RWPE1 (cell line): ENCODE data around the gene PIAS3.
"Not testable (repeated sequence)": the region's sequence is repeated elsewhere in the genome, so short reads cannot be mapped to it uniquely, and the experiment has no call there.

Experiments used
- CTCF ChIA-PET: fragments of 350-600 bp; sonication (Branson Sonifier 250); formaldehyde crosslinking; extraction: SDS; loops from one replicate; lab custom pipeline; 2021; lab: Yijun Ruan, JAX
- POLR2A ChIA-PET: fragments of 400-600 bp; formaldehyde crosslinking; extraction: SDS; loops from one replicate; lab custom pipeline; 2020; ENCODE audit warnings: antibody characterized with exemption; ENCODE audit not compliant: low non-redundant PET; lab: Yijun Ruan, JAX
- DNase-seq: peaks from one replicate; pipeline ENCODE4 v3.0.0; 2012; ENCODE audit warnings: low spot score
- H3K27ac ChIP-seq: fragments of 450-650 bp; 2 replicates; pipeline ENCODE4 v1.5.1; 2017
- TF ChIP-seq, protein P1 (sequence below): fragments of 450-650 bp; conservative IDR thresholded peaks from 2 replicates; pipeline ENCODE4 v1.5.1; 2017; ENCODE audit warnings: low read depth, mild to moderate bottlenecking

Gene PIAS3

DNA sequence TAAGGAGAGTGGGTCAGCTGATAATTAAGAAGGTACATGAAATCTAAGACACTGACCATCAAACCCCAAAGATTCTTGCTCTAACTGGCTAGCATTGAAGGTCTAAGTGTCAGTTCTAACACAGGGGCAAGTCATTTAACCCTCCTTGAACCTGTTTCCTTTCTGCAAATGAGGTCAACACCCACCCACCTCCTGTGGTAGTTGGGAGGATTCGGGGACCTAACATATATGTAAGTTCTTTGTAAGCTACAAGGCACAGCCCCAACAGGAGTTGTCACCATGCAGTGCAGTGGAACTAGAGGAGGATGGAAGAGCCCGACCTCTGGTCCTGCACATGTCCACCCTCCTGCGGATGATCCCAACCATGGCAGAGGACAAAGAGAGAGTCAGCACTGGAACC, 11.1 kb downstream of the PIAS3 start:
- POLR2A ChIA-PET, result no interaction called here
- TF ChIP-seq, protein P1, sequence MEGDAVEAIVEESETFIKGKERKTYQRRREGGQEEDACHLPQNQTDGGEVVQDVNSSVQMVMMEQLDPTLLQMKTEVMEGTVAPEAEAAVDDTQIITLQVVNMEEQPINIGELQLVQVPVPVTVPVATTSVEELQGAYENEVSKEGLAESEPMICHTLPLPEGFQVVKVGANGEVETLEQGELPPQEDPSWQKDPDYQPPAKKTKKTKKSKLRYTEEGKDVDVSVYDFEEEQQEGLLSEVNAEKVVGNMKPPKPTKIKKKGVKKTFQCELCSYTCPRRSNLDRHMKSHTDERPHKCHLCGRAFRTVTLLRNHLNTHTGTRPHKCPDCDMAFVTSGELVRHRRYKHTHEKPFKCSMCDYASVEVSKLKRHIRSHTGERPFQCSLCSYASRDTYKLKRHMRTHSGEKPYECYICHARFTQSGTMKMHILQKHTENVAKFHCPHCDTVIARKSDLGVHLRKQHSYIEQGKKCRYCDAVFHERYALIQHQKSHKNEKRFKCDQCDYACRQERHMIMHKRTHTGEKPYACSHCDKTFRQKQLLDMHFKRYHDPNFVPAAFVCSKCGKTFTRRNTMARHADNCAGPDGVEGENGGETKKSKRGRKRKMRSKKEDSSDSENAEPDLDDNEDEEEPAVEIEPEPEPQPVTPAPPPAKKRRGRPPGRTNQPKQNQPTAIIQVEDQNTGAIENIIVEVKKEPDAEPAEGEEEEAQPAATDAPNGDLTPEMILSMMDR, result no peak
- peak overlapping the region; percentile 66 for H3K27ac ChIP-seq
- CTCF ChIA-PET, result interaction anchor here (0.6 to 3.9 kb wide), 4 partner anchors 10 to 44 kb away, joined by 3 to 51 read pairs (median 20); partner anchors contain the start of gene PIAS3
- no peak for DNase-seq

DNA sequence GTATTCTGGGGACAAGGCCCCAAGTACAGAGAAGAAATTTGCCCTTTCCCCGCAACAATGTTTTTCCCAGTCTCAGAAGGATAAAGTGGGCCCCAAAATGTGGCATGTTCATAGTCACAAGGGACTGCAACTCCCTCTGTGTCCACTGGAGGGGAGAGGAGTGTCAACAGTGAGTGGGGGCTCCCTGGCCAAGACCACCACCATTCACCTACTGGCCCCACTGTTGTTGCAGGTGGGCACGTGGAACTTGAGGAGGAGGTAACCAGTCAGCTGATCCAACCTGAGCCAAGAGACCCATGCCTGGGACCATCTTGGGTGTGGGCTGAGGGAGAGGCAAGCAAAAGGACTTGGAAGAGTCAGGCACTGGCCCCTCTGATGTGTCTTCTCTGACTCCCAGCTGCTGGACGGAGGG, 12.7 kb downstream of the PIAS3 start:
- ChIA-PET POLR2A (interaction anchor here (0.8 to 0.9 kb wide), 2 partner anchors 13 to 82 kb away, joined by 3 to 4 read pairs; partner anchors contain the start of gene PIAS3), CTCF (interaction anchor here (0.6 to 3.9 kb wide), 11 partner anchors 9 to 188 kb away, joined by 3 to 51 read pairs (median 6); partner anchors contain the start of genes PEX11B, PIAS3 and RBM8A)
- H3K27ac ChIP-seq, result peak overlapping the region; percentile 66
- peak; percentile 36 for DNase-seq
- TF ChIP-seq, protein P1, result no peak; the same call in 1 of the 2 replicates

DNA sequence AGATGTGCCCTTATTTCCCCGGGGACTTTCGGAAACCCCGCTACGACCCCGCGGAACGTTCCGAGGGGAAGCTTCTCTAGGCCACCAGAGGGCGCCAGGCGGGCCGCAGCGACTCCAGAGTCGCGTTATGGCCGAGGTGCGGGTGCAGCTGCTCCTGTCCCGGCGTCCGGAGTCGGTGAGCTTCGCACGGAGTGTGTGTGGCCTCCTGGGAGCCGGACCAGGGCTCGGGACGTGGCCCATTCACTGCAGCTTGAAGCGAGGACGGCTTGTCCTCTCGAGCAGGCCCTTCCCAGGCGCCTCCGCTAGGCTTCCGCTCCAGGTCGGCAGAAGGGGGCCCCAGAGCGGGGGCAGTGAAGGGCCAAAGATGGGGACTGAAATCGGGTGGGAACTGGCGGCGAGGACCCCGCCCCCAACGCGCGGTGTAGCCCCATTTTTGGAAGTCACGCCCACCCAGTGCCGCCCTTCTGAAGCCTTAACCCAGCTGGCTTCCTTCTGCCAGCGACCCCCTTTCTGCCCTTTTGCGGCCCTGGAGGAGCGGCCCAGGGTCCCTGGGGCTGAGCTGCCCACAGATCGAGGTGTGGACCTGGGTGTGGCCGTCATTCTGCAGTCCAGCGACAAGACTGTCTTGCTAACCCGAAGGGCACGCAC, 13.2 kb downstream of the PIAS3 start, which contains the start of gene NUDT17:
NUDT17 (plus strand) TSS at position 117 of the 648 bp plus-strand sequence; CDS start at position 128, 11 bp downstream.
- TF ChIP-seq, protein P1, result peak; percentile 89
- DNase-seq, result peak; percentile 77
- ChIA-PET CTCF (interaction anchor here (0.5 to 3.9 kb wide), 28 partner anchors 9 to 188 kb away, joined by 3 to 51 read pairs (median 6); partner anchors contain the start of genes ANKRD34A, ANKRD35, HJV and PEX11B), POLR2A (interaction anchor here (0.8 to 0.9 kb wide), 2 partner anchors 13 to 82 kb away, joined by 3 to 4 read pairs; partner anchors contain the start of gene PIAS3)
- peak within 1 kb of the TSS; percentile 66 for H3K27ac ChIP-seq

DNA sequence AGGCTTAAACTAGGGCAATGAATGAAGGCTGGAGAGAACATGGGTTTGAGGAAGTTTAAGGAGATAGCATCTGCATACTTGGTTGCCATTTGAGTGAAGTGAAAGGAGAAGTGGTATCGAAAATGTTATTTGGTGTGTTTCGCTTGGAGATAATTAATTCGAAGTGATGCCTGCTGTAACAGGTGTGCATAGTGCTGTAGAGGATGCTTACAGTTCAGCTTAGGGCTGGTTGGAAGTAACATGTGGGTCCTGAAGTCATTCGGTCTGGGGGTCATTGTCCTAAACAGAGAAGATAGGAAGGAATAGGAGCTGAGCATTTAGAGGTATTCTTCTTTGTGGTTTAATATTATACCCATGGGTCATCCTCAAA, 13.8 kb downstream of the PIAS3 start:
- H3K27ac ChIP-seq, result peak overlapping the region; percentile 66
- ChIA-PET CTCF (interaction anchor here (0.5 to 3.9 kb wide), 26 partner anchors 8 to 177 kb away, joined by 3 to 51 read pairs (median 6); partner anchors contain the start of genes ANKRD34A, ANKRD35, HJV and PEX11B), POLR2A (interaction anchor here (0.8 kb wide), 1 partner anchor 14 kb away, joined by 4 read pairs; the partner anchor contains the start of gene PIAS3)
- DNase-seq, result no peak
- TF ChIP-seq, protein P1, result no peak

DNA sequence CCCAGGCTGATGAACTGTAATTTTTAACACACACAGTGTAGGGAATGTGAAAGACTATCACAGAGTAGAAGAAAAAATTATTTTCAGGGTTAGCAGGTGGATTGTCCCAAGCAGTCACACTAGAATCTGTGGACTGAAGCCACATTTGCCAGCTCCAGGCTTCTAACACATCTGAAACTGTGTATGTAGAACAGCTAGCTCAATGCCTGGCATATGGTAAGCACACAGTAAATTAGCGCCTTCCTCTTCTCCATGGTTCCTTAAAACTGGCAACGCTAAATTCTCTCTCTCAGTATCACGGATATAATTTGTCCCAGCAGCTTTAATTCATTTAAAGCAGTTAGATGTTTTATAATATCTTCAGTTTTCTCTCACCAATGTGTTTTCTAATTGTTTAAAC, 15.8 kb downstream of the PIAS3 start:
- ChIA-PET CTCF (interaction anchor here (0.6 kb wide), 1 partner anchor 86 kb away, joined by 3 read pairs; no protein-coding TSS in a partner anchor), POLR2A (no interaction called here)
- TF ChIP-seq, protein P1, result no peak
- H3K27ac ChIP-seq, result no peak overlapping the region
- DNase-seq, result no peak

DNA sequence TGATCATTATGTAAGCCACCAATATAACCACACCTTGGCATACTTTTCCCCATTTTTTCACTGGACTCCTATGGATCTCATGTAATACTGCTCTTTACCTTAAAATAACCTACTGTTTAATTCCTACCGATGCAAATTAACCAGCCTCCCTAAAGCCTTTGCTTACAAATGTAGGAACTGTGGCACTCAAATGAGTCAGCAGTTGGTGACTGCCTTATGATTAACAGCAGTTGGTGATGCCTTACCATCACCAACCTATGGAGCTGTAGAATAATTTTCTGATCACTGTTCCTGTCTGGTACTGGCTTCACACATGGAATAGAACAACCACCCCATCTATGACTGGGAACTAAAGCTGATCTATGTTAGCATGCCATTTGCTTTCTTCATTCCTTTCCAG, 21.2 kb downstream of the PIAS3 start:
- TF ChIP-seq, protein P1, result no peak
- DNase-seq, result no peak
- ChIA-PET POLR2A (no interaction called here), CTCF (interaction anchor here (0.6 to 1.1 kb wide), 2 partner anchors 9 to 10 kb away, joined by 3 read pairs; no protein-coding TSS in a partner anchor)
- no peak overlapping the region for H3K27ac ChIP-seq

DNA sequence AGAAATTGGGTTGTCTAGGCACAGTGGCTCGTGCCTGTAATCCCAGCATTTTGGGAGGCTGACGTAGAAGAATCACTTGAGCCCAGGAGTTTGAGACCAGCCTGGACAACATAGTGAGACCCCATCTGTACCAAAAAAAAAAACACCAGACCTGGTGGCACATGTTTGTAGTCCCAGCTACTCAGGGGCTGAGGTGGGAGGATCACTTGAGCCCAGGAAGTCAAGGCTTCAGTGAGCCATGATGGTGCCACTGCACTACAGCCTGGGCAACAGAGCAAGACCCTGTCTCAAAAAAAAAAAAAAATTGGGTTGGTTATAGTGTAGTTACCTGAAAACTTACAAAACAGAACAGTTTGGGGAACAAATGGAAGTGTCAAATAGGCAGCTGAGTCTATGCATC, 28.1 kb downstream of the PIAS3 start:
- DNase-seq, CTCF ChIA-PET, H3K27ac ChIP-seq, POLR2A ChIA-PET: not testable (repeated sequence)
